ENCODE results near the gene GSN. TPM values are rescaled to one million over a fixed set of nuclear protein-coding genes. Genes with fewer than 3 reads are reported as not detected.

Gene GSN
- total and polyA plus RNA-seq, 2 of the 13 experiments (the other 11 are each of a cell fraction or from before 2014, with no cell fraction given) = 294 to 307 TPM

GRCh38 chr9:121286973-121287741 lies 19.2 kb downstream of the GSN start (continued):
- TF ChIP-seq ZBTB39 (CRISPR knock-in tag; IDR thresholded peaks at IDR 0.05) (no peak), DBP (CRISPR knock-in tag; IDR thresholded peaks at IDR 0.05; ENCODE audit: not compliant biosample characterization) (no peak), CEBPG (CRISPR knock-in tag; IDR thresholded peaks at IDR 0.05) (no peak), ATM (IDR thresholded peaks at IDR 0.05; ENCODE audit: borderline replicate concordance) (no peak), CAMTA2 (CRISPR knock-in tag; IDR thresholded peaks at IDR 0.05; ENCODE audit: borderline replicate concordance) (no peak), KMT2A (CRISPR knock-in tag; IDR thresholded peaks at IDR 0.05) (no peak), GTF3A (CRISPR knock-in tag; conservative IDR thresholded peaks at IDR 0.05) (no peak), XRCC5 (optimal IDR thresholded peaks at IDR 0.05; ENCODE audit: low read length) (peak; percentile 65), FOXC1 (CRISPR knock-in tag; IDR thresholded peaks at IDR 0.05; ENCODE audit: borderline replicate concordance) (no peak), NR3C1 (CRISPR knock-in tag; IDR thresholded peaks at IDR 0.05) (no peak), MEIS2 (CRISPR knock-in tag; IDR thresholded peaks at IDR 0.05) (no peak), AGO2 (optimal IDR thresholded peaks at IDR 0.05; ENCODE audit: low read depth, low read length) (no peak), PCBP2 (optimal IDR thresholded peaks at IDR 0.05; ENCODE audit: low read depth, low read length, poor library complexity, severe bottlenecking) (no peak), SMYD3 (CRISPR knock-in tag; IDR thresholded peaks at IDR 0.05) (no peak), PAX8 (CRISPR knock-in tag; IDR thresholded peaks at IDR 0.05; ENCODE audit: borderline replicate concordance) (no peak), SMARCC2 (IDR thresholded peaks at IDR 0.05) (no peak), KDM6A (CRISPR knock-in tag; IDR thresholded peaks at IDR 0.05; ENCODE audit: low read depth) (peak; percentile 45; the same call in 1 of the 2 replicates), ZNF260 (CRISPR knock-in tag; IDR thresholded peaks at IDR 0.05; ENCODE audit: borderline replicate concordance, low read depth) (no peak), KAT8 (CRISPR knock-in tag; IDR thresholded peaks at IDR 0.05) (no peak; the same call in 1 of the 2 replicates), ZBTB20 (CRISPR knock-in tag; IDR thresholded peaks at IDR 0.05; ENCODE audit: borderline replicate concordance, low read depth) (no peak), ZNF513 (CRISPR knock-in tag; conservative IDR thresholded peaks at IDR 0.05) (no peak)

Data from HepG2 (cell line).